Activated naive CD8-positive, alpha-beta T cell (primary cell): Measurements from ENCODE around the gene ANTXRL.
"Not testable (repeated sequence)": the region's sequence is repeated elsewhere in the genome, so short reads cannot be mapped to it uniquely, and the experiment has no call there.

Source experiments
- H3K27ac Mint-ChIP-seq: one replicate; pipeline ENCODE4 v1.8.0; 2021; ENCODE audit warnings: mixed read lengths
- H3K27me3 Mint-ChIP-seq: one replicate; pipeline ENCODE4 v1.8.0; 2021; ENCODE audit warnings: mixed read lengths
- H3K36me3 Mint-ChIP-seq: one replicate; pipeline ENCODE4 v1.8.0; 2021; ENCODE audit warnings: mixed read lengths
- H3K4me1 Mint-ChIP-seq: one replicate; pipeline ENCODE4 v1.8.0; 2021; ENCODE audit warnings: low read depth, mixed read lengths
- H3K4me3 Mint-ChIP-seq: one replicate; pipeline ENCODE4 v1.8.0; 2021; ENCODE audit warnings: mild to moderate bottlenecking, mixed read lengths
- H3K9me3 Mint-ChIP-seq: one replicate; pipeline ENCODE4 v1.8.0; 2021; ENCODE audit warnings: low read depth, mixed read lengths

The ANTXRL gene

GRCh38 chr10:46367209-46367608 lies 80.4 kb downstream of the ANTXRL start:
- H3K27me3 Mint-ChIP-seq, H3K4me3 Mint-ChIP-seq, H3K4me1 Mint-ChIP-seq, H3K36me3 Mint-ChIP-seq, H3K27ac Mint-ChIP-seq, H3K9me3 Mint-ChIP-seq: not testable (repeated sequence)

DNA sequence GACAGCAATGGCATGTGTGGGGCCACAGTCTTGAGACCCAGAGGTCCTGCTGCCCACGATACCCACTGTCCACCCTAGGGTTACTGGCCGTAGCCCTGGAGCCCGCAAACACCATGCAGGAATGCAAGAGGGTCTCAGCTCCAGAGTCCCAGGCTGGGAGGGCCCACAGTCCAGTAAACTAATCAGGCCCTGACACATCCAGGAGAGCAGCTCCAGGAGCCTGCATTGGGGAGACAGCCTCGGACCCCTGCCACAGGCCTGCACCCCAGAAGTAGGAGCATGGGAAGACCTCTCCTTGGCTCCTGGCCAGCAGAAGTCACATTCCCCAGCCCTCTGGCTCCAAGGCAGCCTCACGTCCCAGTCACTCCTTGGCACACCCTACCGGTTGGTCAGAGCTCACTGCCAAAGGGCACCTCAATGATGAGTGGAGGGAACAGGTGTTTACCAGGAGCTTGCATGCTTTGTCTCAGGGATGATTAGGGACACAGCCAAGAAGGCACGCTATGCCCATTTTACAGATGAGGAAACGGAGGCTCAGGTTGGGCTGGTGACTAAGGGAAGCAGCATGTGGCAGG lies 81.0 kb downstream of the ANTXRL start:
- not testable (repeated sequence) for H3K27ac Mint-ChIP-seq, H3K36me3 Mint-ChIP-seq, H3K27me3 Mint-ChIP-seq, H3K9me3 Mint-ChIP-seq, H3K4me3 Mint-ChIP-seq, H3K4me1 Mint-ChIP-seq

DNA sequence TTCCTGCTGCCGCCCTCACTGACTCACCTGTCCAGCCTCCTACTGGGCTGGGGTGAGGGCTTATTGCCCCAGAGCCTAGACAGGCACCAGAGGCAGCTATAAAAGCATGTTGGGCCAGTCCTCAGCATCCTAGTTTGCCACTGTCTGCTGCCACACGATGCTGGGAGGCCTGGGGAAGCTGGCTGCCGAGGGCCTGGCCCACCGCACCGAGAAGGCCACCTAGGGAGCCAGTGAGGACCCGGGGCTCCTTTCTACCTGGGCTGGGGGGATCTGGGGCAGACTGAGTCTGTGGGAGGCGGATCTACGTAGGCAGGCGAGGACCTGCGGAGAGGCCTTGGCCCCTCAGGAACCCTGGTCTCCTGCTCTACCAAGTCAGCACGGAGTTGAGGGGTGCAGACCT lies 82.2 kb downstream of the ANTXRL start:
- H3K9me3 Mint-ChIP-seq, H3K27me3 Mint-ChIP-seq, H3K4me1 Mint-ChIP-seq, H3K27ac Mint-ChIP-seq, H3K36me3 Mint-ChIP-seq, H3K4me3 Mint-ChIP-seq: not testable (repeated sequence)

DNA sequence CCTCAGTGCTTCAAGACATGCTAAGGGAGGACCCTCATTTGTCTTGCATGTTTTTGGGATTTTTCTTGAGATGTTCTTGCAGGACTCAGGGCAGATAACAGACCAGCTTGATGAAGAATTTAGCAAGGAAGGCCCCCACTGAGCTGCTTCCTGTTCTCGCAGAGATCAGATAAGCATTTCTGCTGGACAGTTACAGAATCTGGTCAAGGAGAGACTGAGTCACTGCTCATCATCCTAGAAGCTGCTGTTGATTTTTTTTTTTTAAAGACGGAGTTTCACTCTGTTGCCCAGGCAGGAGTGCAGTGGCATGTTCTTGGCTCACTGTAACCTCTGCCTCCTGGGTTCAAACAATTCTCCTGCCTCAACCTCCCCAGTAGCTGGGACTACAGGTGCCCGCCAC lies 87.6 kb downstream of the ANTXRL start:
- H3K36me3 Mint-ChIP-seq, H3K27me3 Mint-ChIP-seq, H3K4me1 Mint-ChIP-seq, H3K9me3 Mint-ChIP-seq, H3K4me3 Mint-ChIP-seq, H3K27ac Mint-ChIP-seq: not testable (repeated sequence)

- not testable (repeated sequence) for H3K9me3 Mint-ChIP-seq, H3K27ac Mint-ChIP-seq, H3K27me3 Mint-ChIP-seq, H3K36me3 Mint-ChIP-seq, H3K4me3 Mint-ChIP-seq, H3K4me1 Mint-ChIP-seq
These were observed 88.6 kb downstream of the ANTXRL start, which contains the start of gene ANXA8L1 for GRCh38 chr10:46375406-46375805. Gene ANXA8L1 (plus strand): TSS chr10:46375776. CDS start chr10:46375852, 76 bp downstream.

DNA sequence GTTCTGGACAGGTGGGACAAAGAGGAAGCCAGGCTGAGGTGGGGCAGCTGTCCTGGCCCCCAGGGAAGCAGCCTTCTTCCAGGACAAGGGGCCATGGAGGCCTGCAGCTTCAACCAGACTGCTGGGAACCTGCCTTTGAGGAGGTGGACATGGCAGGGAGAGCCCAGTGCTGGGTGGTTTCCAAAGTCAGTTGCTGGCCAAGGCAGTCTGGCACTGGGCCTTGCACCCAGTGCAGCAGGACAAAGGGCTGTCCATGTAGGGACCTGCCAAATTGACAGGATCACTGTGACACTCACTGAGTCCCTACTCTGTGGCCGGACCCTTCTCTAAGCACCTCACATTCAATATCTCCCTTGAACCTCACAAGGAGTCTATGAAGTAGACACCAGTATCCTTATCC lies 90.2 kb downstream of the ANTXRL start:
- H3K36me3 Mint-ChIP-seq, H3K27ac Mint-ChIP-seq, H3K4me3 Mint-ChIP-seq, H3K27me3 Mint-ChIP-seq, H3K4me1 Mint-ChIP-seq, H3K9me3 Mint-ChIP-seq: not testable (repeated sequence)

GRCh38 chr10:46377651-46378050 lies 90.9 kb downstream of the ANTXRL start:
- not testable (repeated sequence) for H3K36me3 Mint-ChIP-seq, H3K4me3 Mint-ChIP-seq, H3K27me3 Mint-ChIP-seq, H3K27ac Mint-ChIP-seq, H3K9me3 Mint-ChIP-seq, H3K4me1 Mint-ChIP-seq

GRCh38 chr10:46378108-46378507 lies 91.3 kb downstream of the ANTXRL start:
- not testable (repeated sequence) for H3K9me3 Mint-ChIP-seq, H3K4me3 Mint-ChIP-seq, H3K27me3 Mint-ChIP-seq, H3K36me3 Mint-ChIP-seq, H3K4me1 Mint-ChIP-seq, H3K27ac Mint-ChIP-seq

DNA sequence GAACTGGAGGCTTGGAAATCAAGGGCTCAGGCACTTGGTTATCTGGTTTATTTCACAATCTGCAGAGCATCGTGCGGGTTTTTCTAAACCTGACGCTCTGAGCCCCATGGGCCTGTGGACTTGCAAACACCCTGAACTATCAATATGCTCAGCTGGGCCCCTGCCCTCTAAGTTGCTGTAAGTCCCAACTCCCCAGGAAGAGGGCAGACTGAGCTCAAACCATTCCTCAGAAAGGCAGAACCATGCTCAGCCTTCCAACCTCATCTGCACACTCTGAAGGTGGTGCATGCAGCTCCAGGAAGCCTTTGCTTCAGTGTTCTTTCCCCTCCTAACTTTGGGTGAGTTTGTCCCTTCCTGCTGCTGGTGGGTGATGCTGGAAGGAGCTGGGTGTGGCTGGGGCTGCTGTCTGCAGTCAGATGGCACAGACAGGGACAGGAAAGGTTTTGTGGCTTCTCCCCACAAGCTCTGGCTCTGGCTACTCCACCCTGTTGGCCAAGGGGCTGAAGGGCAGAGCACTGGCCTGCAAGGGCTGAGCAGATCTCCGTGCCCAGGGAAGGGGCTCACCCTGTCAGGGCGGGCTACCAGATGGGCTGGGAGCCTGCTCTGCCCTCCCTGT lies 92.5 kb downstream of the ANTXRL start:
- H3K4me3 Mint-ChIP-seq, result not testable (repeated sequence)

More for the DNA sequence above, 92.5 kb downstream of the ANTXRL start:
- not testable (repeated sequence) for H3K9me3 Mint-ChIP-seq, H3K36me3 Mint-ChIP-seq, H3K27me3 Mint-ChIP-seq, H3K27ac Mint-ChIP-seq, H3K4me1 Mint-ChIP-seq
